ENCODE results near the gene FBXO11.

- no peak for TF ChIP-seq CTCF (optimal IDR thresholded peaks at IDR 0.05 in 1 of 3, IDR thresholded peaks at IDR 0.05 in 1 of 3, conservative IDR thresholded peaks at IDR 0.05 in 1 of 3; ENCODE audit: extremely low read depth in 1 of 3, insufficient read depth in 2 of 3, low read length in 3 of 3)
- no peak for TF ChIP-seq EZH2 (IDR thresholded peaks at IDR 0.05; ENCODE audit: low read length)
Observed at GRCh38 chr2:47937677-47938076, 31.4 kb upstream of the FBXO11 start.
